ENCODE results near the gene CDPF1.
"Not testable (repeated sequence)": the region's sequence is repeated elsewhere in the genome, so short reads cannot be mapped to it uniquely, and the experiment has no call there.

CDPF1 gene

GRCh38 chr22:46281866-46282678, 32.0 kb upstream of the CDPF1 start:
- no peak for DNase-seq

GRCh38 chr22:46280999-46281623, 31.0 kb upstream of the CDPF1 start:
- DNase-seq: no peak

- no peak for DNase-seq
Measured at GRCh38 chr22:46280063-46280817, 30.1 kb upstream of the CDPF1 start.

- DNase-seq: no peak
Measured at GRCh38 chr22:46278656-46279645, 28.9 kb upstream of the CDPF1 start.

GRCh38 chr22:46276563-46276962, 26.5 kb upstream of the CDPF1 start:
- no peak for DNase-seq

GRCh38 chr22:46275455-46276122, 25.5 kb upstream of the CDPF1 start:
- no peak for DNase-seq

GRCh38 chr22:46274381-46274780, 24.3 kb upstream of the CDPF1 start:
- DNase-seq: no peak

- no peak for DNase-seq
Measured at GRCh38 chr22:46273432-46274148, 23.5 kb upstream of the CDPF1 start.

GRCh38 chr22:46272762-46273431, 22.8 kb upstream of the CDPF1 start:
- DNase-seq: no peak

- DNase-seq: no peak
Measured at GRCh38 chr22:46272196-46272595, 22.1 kb upstream of the CDPF1 start.

GRCh38 chr22:46269564-46269963, 19.5 kb upstream of the CDPF1 start:
- no peak for DNase-seq

- peak; percentile 71 for DNase-seq
Measured at GRCh38 chr22:46267431-46268279, 17.6 kb upstream of the CDPF1 start, which contains the start of gene TTC38. TSS of gene TTC38 (plus strand) at chr22:46268008. CDS start at chr22:46268040, 32 bp downstream.

GRCh38 chr22:46265627-46266026, 15.5 kb upstream of the CDPF1 start:
- DNase-seq: not testable (repeated sequence)

- not testable (repeated sequence) for DNase-seq
Measured at GRCh38 chr22:46264520-46264919, 14.4 kb upstream of the CDPF1 start.

GRCh38 chr22:46263216-46263590, 13.1 kb upstream of the CDPF1 start, which contains the start of gene PKDREJ:
TSS of gene PKDREJ (minus strand) at chr22:46263343. CDS start at chr22:46263322, 21 bp downstream.
- no peak for DNase-seq

- DNase-seq: peak; percentile 77
Measured at GRCh38 chr22:46262449-46263215, 12.5 kb upstream of the CDPF1 start.

- no peak for DNase-seq
Measured at GRCh38 chr22:46260038-46260437, 9.9 kb upstream of the CDPF1 start.

- no peak for DNase-seq
Measured at GRCh38 chr22:46259374-46259773, 9.3 kb upstream of the CDPF1 start.

All from hematopoietic multipotent progenitor cell treated with erythropoietin and hydrocortisone succinate and interleukin-3 and kit ligand, for 8 days (in vitro differentiated cells).